ENCODE data around the gene ZNF808. TPM values are rescaled to one million over a fixed set of nuclear protein-coding genes. Genes with fewer than 3 reads are reported as not detected.

ZNF808 gene
- total and polyA plus RNA-seq, 9 of the 15 experiments (the other 6 are each of a cell fraction or from before 2014, with no cell fraction given), result 3.1 to 20.1 (median 10.9) TPM

DNA sequence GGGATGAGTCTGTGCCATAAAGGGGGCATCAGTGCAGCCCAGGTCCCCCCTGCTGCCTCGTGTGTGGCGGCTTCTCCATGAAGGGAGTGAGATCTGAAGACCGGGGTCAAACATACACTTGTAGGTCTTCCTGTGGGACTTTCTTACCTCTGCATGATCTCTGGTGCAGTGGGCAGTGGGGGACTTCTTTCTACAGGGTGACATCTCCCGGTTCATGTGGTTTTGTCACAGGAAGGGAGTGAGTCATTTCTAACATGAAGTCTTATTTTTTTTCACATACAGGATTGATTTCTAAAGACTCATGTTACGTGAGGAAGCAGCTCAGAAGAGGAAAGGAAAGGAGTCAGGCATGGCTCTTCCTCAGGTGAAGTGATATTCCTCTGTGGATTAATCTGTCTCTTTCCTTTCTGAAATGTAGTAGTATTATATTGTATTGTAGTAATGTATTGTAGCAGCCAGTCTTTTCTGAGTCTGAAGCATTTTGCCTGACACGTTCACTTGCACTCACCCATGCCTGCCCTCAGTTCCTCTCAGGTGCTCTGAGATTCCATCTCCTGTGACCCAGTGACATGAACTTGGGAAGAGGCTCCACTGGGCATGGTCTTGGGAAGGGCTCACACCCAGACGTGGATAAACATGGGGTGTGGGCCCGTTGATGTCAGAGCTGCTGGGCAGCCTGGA is 15.7 kb downstream of the ZNF808 start:
- no peak overlapping the region for H3K4me2 ChIP-seq (ENCODE audit: insufficient read depth, low read length)
- H3K9me1 ChIP-seq (ENCODE audit: control insufficient read depth, insufficient read depth, low read length), result no peaks in the 10 kb centered on the region
- no peak overlapping the region for H3K27ac ChIP-seq (ENCODE audit: extremely low read depth, low read depth, low read length)
- H3K27me3 ChIP-seq (ENCODE audit: control insufficient read depth in 2 of 2, insufficient read depth in 2 of 2, low read length in 2 of 2), result no peaks in the 10 kb centered on the region
- no peak for ATAC-seq
- H3K79me2 ChIP-seq (ENCODE audit: control insufficient read depth, insufficient read depth, low read length), result 0 out of 3 replicates have a peak, but pooled peaks cover 6% of the 10 kb centered on the region
- H3K9ac ChIP-seq (ENCODE audit: insufficient read depth in 1 of 2, low read depth in 2 of 2, low read length in 2 of 2), result no peak overlapping the region
- DNase-seq (ENCODE audit: extremely low read depth in 1 of 4, low spot score in 3 of 4), result no peak
- in situ Hi-C loops (cut with MboI) (no loop called here), intact Hi-C loops (cut with micrococcal nuclease) (no loop called here)
- H2AFZ ChIP-seq (ENCODE audit: low read depth, low read length), result no peak overlapping the region
- no peak for FAIRE-seq
- peaks cover 40% of the 10 kb centered on the region; the same call in 1 of the 3 replicates for H3K36me3 ChIP-seq (ENCODE audit: control insufficient read depth, insufficient read depth, low read length)
- 83% methylated on average over 8 of the region's 8 CpGs for WGBS (ENCODE audit: insufficient coverage, low coverage, missing lambda C conversion rate)
- H3K9me3 ChIP-seq (replicated peaks; ENCODE audit: control insufficient read depth, insufficient read depth, low read depth, low read length), result no peaks in the 10 kb centered on the region
- BruUV-seq (replicated peaks), result no TSS peak
- H3K4me1 ChIP-seq (replicated peaks in 1 of 2; ENCODE audit: control insufficient read depth in 2 of 2, insufficient read depth in 2 of 2, low read length in 2 of 2), result no peaks in the 10 kb centered on the region; a peak in 1 of 5 replicates
- H4K20me1 ChIP-seq (replicated peaks; ENCODE audit: control insufficient read depth, insufficient read depth, low read length), result no peaks in the 10 kb centered on the region
- no peak overlapping the region for H3K4me3 ChIP-seq
- POLR2A ChIA-PET, result no interaction called here
- CTCF ChIA-PET (ENCODE audit: low intra/inter-chr PET ratio), result no interaction called here
- TF ChIP-seq SLC30A9 (CRISPR knock-in tag; IDR thresholded peaks at IDR 0.05) (no peak), NR4A1 (CRISPR knock-in tag; IDR thresholded peaks at IDR 0.05) (no peak), NR4A1 (tag; IDR thresholded peaks at IDR 0.05) (no peak), ELF4 (CRISPR knock-in tag; IDR thresholded peaks at IDR 0.05) (no peak), CBX8 (IDR thresholded peaks at IDR 0.05; ENCODE audit: borderline replicate concordance, extremely low read depth, low read depth, low read length, poor library complexity, severe bottlenecking) (no peak), RBM34 (IDR thresholded peaks at IDR 0.05; ENCODE audit: borderline replicate concordance, insufficient read depth, low read length) (no peak), MGA (IDR thresholded peaks at IDR 0.05) (no peak), SNRNP70 (optimal IDR thresholded peaks at IDR 0.05; ENCODE audit: low read depth, low read length) (no peak), MIER1 (IDR thresholded peaks at IDR 0.05; ENCODE audit: low read depth) (no peak), ZNF3 (CRISPR knock-in tag; IDR thresholded peaks at IDR 0.05) (no peak), ZNF174 (CRISPR knock-in tag; IDR thresholded peaks at IDR 0.05) (no peak)
